Measurements from ENCODE around the gene MINAR1.

Gene MINAR1

GRCh38 chr15:79463043-79463780, 31.1 kb downstream of the MINAR1 start:
- Histone ChIP-seq H3K23ac (ENCODE audit: low read depth, low read length, poor library complexity) (no peak overlapping the region), H4K91ac (ENCODE audit: low read depth, low read length, poor library complexity) (no peak overlapping the region), H3K9me3 (replicated peaks in 1 of 2; ENCODE audit: control insufficient read depth in 2 of 2, insufficient read depth in 1 of 2, low read depth in 1 of 2, low read length in 2 of 2) (no peaks in the 10 kb centered on the region), H2BK12ac (ENCODE audit: low read length) (no peak overlapping the region), H3K79me1 (ENCODE audit: low read depth, low read length) (no peaks in the 10 kb centered on the region), H3K9ac (ENCODE audit: low read depth, low read length, poor library complexity) (peak overlapping the region; percentile 40), H2AK5ac (ENCODE audit: low read depth, low read length) (no peak overlapping the region), H2BK5ac (ENCODE audit: low read length) (no peak overlapping the region), H3K27me3 (ENCODE audit: control insufficient read depth in 3 of 3, insufficient read depth in 3 of 3, low read depth in 1 of 3, low read length in 3 of 3) (peaks cover 0 to 8% (median 0%) of the 10 kb centered on the region in 3 experiments), H2BK15ac (ENCODE audit: low read length) (no peak overlapping the region), H3K27ac (replicated peaks; ENCODE audit: low read length) (no peak overlapping the region), H3K4me3 (ENCODE audit: low read length in 2 of 2) (no peak overlapping the region), H2AFZ (ENCODE audit: low read length) (no peak overlapping the region), H3K18ac (ENCODE audit: low read length) (peak overlapping the region; percentile 68), H2BK120ac (ENCODE audit: low read depth, low read length) (no peak overlapping the region), H3K4me2 (ENCODE audit: insufficient read depth, low read length, poor library complexity, severe bottlenecking) (no peak overlapping the region), H4K8ac (ENCODE audit: low read depth, low read length) (no peak overlapping the region), H3K14ac (ENCODE audit: low read length) (no peak overlapping the region), H3K4ac (ENCODE audit: low read length) (peak overlapping the region; percentile 6), H3K4me1 (ENCODE audit: control insufficient read depth in 2 of 2, insufficient read depth in 1 of 2, low read depth in 1 of 2, low read length in 2 of 2) (no peaks in the 10 kb centered on the region), H3K36me3 (replicated peaks in 1 of 2; ENCODE audit: control insufficient read depth in 2 of 2, insufficient read depth in 2 of 2, low read length in 2 of 2) (no peaks in the 10 kb centered on the region)
- WGBS, 2 donors (ENCODE audit: extremely low coverage in 2 of 2, insufficient read length in 2 of 2, insufficient replicate concordance in 1 of 2), result no CpG with 5 or more reads among the region's 18 CpGs
- no peak for DNase-seq (ENCODE audit: low spot score)

GRCh38 chr15:79463781-79464270, 31.7 kb downstream of the MINAR1 start:
- WGBS, 2 donors (ENCODE audit: extremely low coverage in 2 of 2, insufficient read length in 2 of 2, insufficient replicate concordance in 1 of 2), result no CpG with 5 or more reads among the region's 4 CpGs
- Histone ChIP-seq H4K91ac (ENCODE audit: low read depth, low read length, poor library complexity) (no peak overlapping the region), H3K27me3 (ENCODE audit: control insufficient read depth in 3 of 3, insufficient read depth in 3 of 3, low read depth in 1 of 3, low read length in 3 of 3) (peaks cover 0 to 8% (median 0%) of the 10 kb centered on the region in 3 experiments), H2AK5ac (ENCODE audit: low read depth, low read length) (no peak overlapping the region), H3K4me3 (ENCODE audit: low read length in 2 of 2) (peak overlapping the region in 1 of 2 donors; percentile 58), H3K9ac (ENCODE audit: low read depth, low read length, poor library complexity) (no peak overlapping the region), H2BK5ac (ENCODE audit: low read length) (no peak overlapping the region), H4K8ac (ENCODE audit: low read depth, low read length) (no peak overlapping the region), H2BK12ac (ENCODE audit: low read length) (no peak overlapping the region), H2BK15ac (ENCODE audit: low read length) (no peak overlapping the region), H3K4ac (ENCODE audit: low read length) (no peak overlapping the region), H2AFZ (ENCODE audit: low read length) (no peak overlapping the region), H3K9me3 (replicated peaks in 1 of 2; ENCODE audit: control insufficient read depth in 2 of 2, insufficient read depth in 1 of 2, low read depth in 1 of 2, low read length in 2 of 2) (no peaks in the 10 kb centered on the region), H3K4me1 (ENCODE audit: control insufficient read depth in 2 of 2, insufficient read depth in 1 of 2, low read depth in 1 of 2, low read length in 2 of 2) (no peaks in the 10 kb centered on the region), H3K14ac (ENCODE audit: low read length) (no peak overlapping the region), H3K79me1 (ENCODE audit: low read depth, low read length) (no peaks in the 10 kb centered on the region), H3K18ac (ENCODE audit: low read length) (no peak overlapping the region), H3K36me3 (replicated peaks in 1 of 2; ENCODE audit: control insufficient read depth in 2 of 2, insufficient read depth in 2 of 2, low read length in 2 of 2) (no peaks in the 10 kb centered on the region), H2BK120ac (ENCODE audit: low read depth, low read length) (no peak overlapping the region), H3K27ac (replicated peaks; ENCODE audit: low read length) (no peak overlapping the region), H3K4me2 (ENCODE audit: insufficient read depth, low read length, poor library complexity, severe bottlenecking) (no peak overlapping the region), H3K23ac (ENCODE audit: low read depth, low read length, poor library complexity) (no peak overlapping the region)
- DNase-seq (ENCODE audit: low spot score), result no peak

- no CpG with 5 or more reads among the region's 3 CpGs for WGBS, 2 donors (ENCODE audit: extremely low coverage in 2 of 2, insufficient read length in 2 of 2, insufficient replicate concordance in 1 of 2)
- Histone ChIP-seq H3K4me3 (ENCODE audit: low read length in 2 of 2) (no peak overlapping the region), H2BK120ac (ENCODE audit: low read depth, low read length) (no peak overlapping the region), H3K27ac (replicated peaks; ENCODE audit: low read length) (no peak overlapping the region), H2BK12ac (ENCODE audit: low read length) (no peak overlapping the region), H3K4ac (ENCODE audit: low read length) (no peak overlapping the region), H3K79me1 (ENCODE audit: low read depth, low read length) (no peaks in the 10 kb centered on the region), H3K14ac (ENCODE audit: low read length) (no peak overlapping the region), H2BK5ac (ENCODE audit: low read length) (no peak overlapping the region), H2BK15ac (ENCODE audit: low read length) (no peak overlapping the region), H3K4me1 (ENCODE audit: control insufficient read depth in 2 of 2, insufficient read depth in 1 of 2, low read depth in 1 of 2, low read length in 2 of 2) (no peaks in the 10 kb centered on the region), H4K91ac (ENCODE audit: low read depth, low read length, poor library complexity) (no peak overlapping the region), H3K23ac (ENCODE audit: low read depth, low read length, poor library complexity) (no peak overlapping the region), H3K36me3 (replicated peaks in 1 of 2; ENCODE audit: control insufficient read depth in 2 of 2, insufficient read depth in 2 of 2, low read length in 2 of 2) (no peaks in the 10 kb centered on the region), H3K18ac (ENCODE audit: low read length) (no peak overlapping the region), H2AK5ac (ENCODE audit: low read depth, low read length) (no peak overlapping the region), H4K8ac (ENCODE audit: low read depth, low read length) (no peak overlapping the region), H2AFZ (ENCODE audit: low read length) (no peak overlapping the region), H3K9me3 (replicated peaks in 1 of 2; ENCODE audit: control insufficient read depth in 2 of 2, insufficient read depth in 1 of 2, low read depth in 1 of 2, low read length in 2 of 2) (no peaks in the 10 kb centered on the region), H3K9ac (ENCODE audit: low read depth, low read length, poor library complexity) (no peak overlapping the region), H3K27me3 (ENCODE audit: control insufficient read depth in 3 of 3, insufficient read depth in 3 of 3, low read depth in 1 of 3, low read length in 3 of 3) (no peaks in the 10 kb centered on the region), H3K4me2 (ENCODE audit: insufficient read depth, low read length, poor library complexity, severe bottlenecking) (no peak overlapping the region)
- no peak for DNase-seq (ENCODE audit: low spot score)
These were observed 34.4 kb downstream of the MINAR1 start for GRCh38 chr15:79466488-79466887.

- Histone ChIP-seq H3K4ac (ENCODE audit: low read length) (no peak overlapping the region), H2BK120ac (ENCODE audit: low read depth, low read length) (no peak overlapping the region), H4K8ac (ENCODE audit: low read depth, low read length) (no peak overlapping the region), H3K9me3 (replicated peaks in 1 of 2; ENCODE audit: control insufficient read depth in 2 of 2, insufficient read depth in 1 of 2, low read depth in 1 of 2, low read length in 2 of 2) (no peaks in the 10 kb centered on the region), H3K27ac (replicated peaks; ENCODE audit: low read length) (no peak overlapping the region), H3K79me1 (ENCODE audit: low read depth, low read length) (no peaks in the 10 kb centered on the region), H3K36me3 (replicated peaks in 1 of 2; ENCODE audit: control insufficient read depth in 2 of 2, insufficient read depth in 2 of 2, low read length in 2 of 2) (no peaks in the 10 kb centered on the region), H3K9ac (ENCODE audit: low read depth, low read length, poor library complexity) (no peak overlapping the region), H3K4me3 (ENCODE audit: low read length in 2 of 2) (no peak overlapping the region), H3K27me3 (ENCODE audit: control insufficient read depth in 3 of 3, insufficient read depth in 3 of 3, low read depth in 1 of 3, low read length in 3 of 3) (no peaks in the 10 kb centered on the region), H2BK5ac (ENCODE audit: low read length) (no peak overlapping the region), H2BK15ac (ENCODE audit: low read length) (no peak overlapping the region), H3K4me1 (ENCODE audit: control insufficient read depth in 2 of 2, insufficient read depth in 1 of 2, low read depth in 1 of 2, low read length in 2 of 2) (no peaks in the 10 kb centered on the region), H3K18ac (ENCODE audit: low read length) (no peak overlapping the region), H3K4me2 (ENCODE audit: insufficient read depth, low read length, poor library complexity, severe bottlenecking) (no peak overlapping the region), H4K91ac (ENCODE audit: low read depth, low read length, poor library complexity) (no peak overlapping the region), H2AFZ (ENCODE audit: low read length) (no peak overlapping the region), H2AK5ac (ENCODE audit: low read depth, low read length) (no peak overlapping the region), H2BK12ac (ENCODE audit: low read length) (no peak overlapping the region), H3K14ac (ENCODE audit: low read length) (no peak overlapping the region), H3K23ac (ENCODE audit: low read depth, low read length, poor library complexity) (no peak overlapping the region)
- no peak for DNase-seq (ENCODE audit: low spot score)
- WGBS, 2 donors (ENCODE audit: extremely low coverage in 2 of 2, insufficient read length in 2 of 2, insufficient replicate concordance in 1 of 2), result no CpG with 5 or more reads among the region's 17 CpGs
These were observed 35.9 kb downstream of the MINAR1 start for GRCh38 chr15:79467865-79468586.

All from neuronal stem cell (in vitro differentiated cells).